MCF 10A (cell line): ENCODE results near the gene CFAP61. TPM values are rescaled to one million over a fixed set of nuclear protein-coding genes. Genes with fewer than 3 reads are reported as not detected.
"Not testable (repeated sequence)": the region's sequence is repeated elsewhere in the genome, so short reads cannot be mapped to it uniquely, and the experiment has no call there.

Source experiments
- BruUV-seq: library from RNA; stranded (reverse); fragments of 400-500 nt; replicated peaks from 2 replicates; lab custom pipeline; 2021; lab: Mats Ljungman, UMichigan
- CTCF ChIA-PET: fragments of 300-600 bp; sonication (Branson Sonifier 250); formaldehyde crosslinking; extraction: SDS; loops from one replicate; lab custom pipeline; 2021; ENCODE audit warnings: antibody characterized with exemption, inconsistent platforms; lab: Yijun Ruan, JAX
- POLR2A ChIA-PET: fragments of 300-600, 350-650 bp; sonication (Branson Sonifier 250); formaldehyde crosslinking; extraction: SDS; loops from one replicate; lab custom pipeline; 2020; ENCODE audit warnings: antibody characterized with exemption, inconsistent platforms; lab: Yijun Ruan, JAX
- DNase-seq: peaks from one replicate; pipeline ENCODE4 v3.0.0-alpha.2; 2018; ENCODE audit not compliant: unreplicated experiment
- H3K27ac Mint-ChIP-seq: one replicate; pipeline ENCODE4 v1.8.0; 2022; ENCODE audit warnings: mild to moderate bottlenecking, low read depth, mixed read lengths; ENCODE audit not compliant: unreplicated experiment
- H3K27me3 Mint-ChIP-seq: one replicate; pipeline ENCODE4 v1.8.0; 2022; ENCODE audit warnings: mixed read lengths; ENCODE audit not compliant: insufficient read depth, unreplicated experiment
- H3K36me3 Mint-ChIP-seq: one replicate; pipeline ENCODE4 v1.8.0; 2022; ENCODE audit warnings: mild to moderate bottlenecking, moderate library complexity, mixed read lengths; ENCODE audit not compliant: insufficient read depth, unreplicated experiment
- H3K4me1 Mint-ChIP-seq: one replicate; pipeline ENCODE4 v1.8.0; 2022; ENCODE audit warnings: mixed read lengths; ENCODE audit not compliant: insufficient read depth, unreplicated experiment
- H3K4me3 Mint-ChIP-seq: one replicate; pipeline ENCODE4 v1.8.0; 2022; ENCODE audit warnings: mild to moderate bottlenecking, moderate library complexity, mixed read lengths; ENCODE audit not compliant: unreplicated experiment
- H3K9me3 Mint-ChIP-seq: one replicate; pipeline ENCODE4 v1.8.0; 2022; ENCODE audit warnings: mixed read lengths; ENCODE audit not compliant: unreplicated experiment
- intact Hi-C: fragments of 100-400 bp; cut with micrococcal nuclease; formaldehyde crosslinking; loops from 2 replicates; pipeline ENCODE4 v1.14.1; 2022
- total RNA-seq: library from RNA; stranded (reverse); gene quantifications from 2 replicates; pipeline ENCODE4 v1.2.3, GENCODE V29; 2022
- TF ChIP-seq, protein P1 (sequence below): fragments of 200-600 bp; IDR thresholded peaks from one replicate; pipeline ENCODE4 v1.8.0; 2022; ENCODE audit warnings: antibody characterized with exemption, mild to moderate bottlenecking; ENCODE audit not compliant: unreplicated experiment

Gene CFAP61
- total RNA-seq, 1 experiment from 2014 or later: 1.5 TPM

DNA sequence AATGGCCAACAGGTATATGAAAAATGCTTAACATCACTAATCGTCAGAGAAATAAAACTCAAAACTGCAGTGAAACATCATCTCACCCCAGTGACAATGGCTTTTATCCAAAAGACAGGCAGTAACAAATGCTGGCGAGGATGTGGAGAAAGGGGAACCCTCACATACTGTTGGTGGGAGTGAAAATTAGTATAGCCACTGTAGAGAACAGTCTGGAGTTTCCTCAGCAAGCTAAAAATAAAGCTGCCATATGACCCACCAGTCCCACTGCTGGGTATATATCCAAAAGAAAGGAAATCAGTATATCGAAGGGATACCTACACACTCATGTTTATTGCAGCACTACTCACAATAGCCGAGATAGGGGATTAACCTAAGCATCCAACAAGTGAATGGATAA lies 292.1 kb downstream of the CFAP61 start:
- ChIA-PET CTCF (interaction anchor here (1.0 kb wide), 1 partner anchor 248 kb away, joined by 3 read pairs; no protein-coding TSS in a partner anchor), POLR2A (no interaction called here)
- BruUV-seq: no TSS peak
- Mint-ChIP-seq H3K4me1 (no peaks in the 10 kb centered on the region), H3K4me3 (no peak overlapping the region), H3K27ac (no peak overlapping the region), H3K9me3 (no peaks in the 10 kb centered on the region), H3K27me3 (peaks cover 15% of the 10 kb centered on the region), H3K36me3 (no peaks in the 10 kb centered on the region)
- TF ChIP-seq, protein P1, sequence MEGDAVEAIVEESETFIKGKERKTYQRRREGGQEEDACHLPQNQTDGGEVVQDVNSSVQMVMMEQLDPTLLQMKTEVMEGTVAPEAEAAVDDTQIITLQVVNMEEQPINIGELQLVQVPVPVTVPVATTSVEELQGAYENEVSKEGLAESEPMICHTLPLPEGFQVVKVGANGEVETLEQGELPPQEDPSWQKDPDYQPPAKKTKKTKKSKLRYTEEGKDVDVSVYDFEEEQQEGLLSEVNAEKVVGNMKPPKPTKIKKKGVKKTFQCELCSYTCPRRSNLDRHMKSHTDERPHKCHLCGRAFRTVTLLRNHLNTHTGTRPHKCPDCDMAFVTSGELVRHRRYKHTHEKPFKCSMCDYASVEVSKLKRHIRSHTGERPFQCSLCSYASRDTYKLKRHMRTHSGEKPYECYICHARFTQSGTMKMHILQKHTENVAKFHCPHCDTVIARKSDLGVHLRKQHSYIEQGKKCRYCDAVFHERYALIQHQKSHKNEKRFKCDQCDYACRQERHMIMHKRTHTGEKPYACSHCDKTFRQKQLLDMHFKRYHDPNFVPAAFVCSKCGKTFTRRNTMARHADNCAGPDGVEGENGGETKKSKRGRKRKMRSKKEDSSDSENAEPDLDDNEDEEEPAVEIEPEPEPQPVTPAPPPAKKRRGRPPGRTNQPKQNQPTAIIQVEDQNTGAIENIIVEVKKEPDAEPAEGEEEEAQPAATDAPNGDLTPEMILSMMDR: no peak
- intact Hi-C loops: no loop called here
- DNase-seq: no peak

DNA sequence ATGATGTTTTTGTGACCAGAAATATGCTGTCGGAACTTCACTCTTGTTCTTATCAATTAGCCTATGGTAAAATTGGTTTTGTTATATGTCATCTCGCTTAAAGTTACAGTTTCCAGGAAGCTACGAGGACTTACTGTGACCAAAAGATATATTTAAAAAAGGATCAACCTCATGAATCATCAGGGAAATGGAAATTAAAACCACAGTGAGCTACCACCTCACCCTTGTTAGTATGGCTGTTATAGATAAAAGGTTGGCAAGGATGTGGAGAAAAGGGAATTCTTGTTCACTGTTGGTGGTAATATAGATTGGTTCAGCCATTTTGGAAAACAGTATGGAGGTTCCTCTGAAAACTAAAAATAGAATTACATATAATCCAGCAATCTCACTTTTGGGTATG lies 301.2 kb downstream of the CFAP61 start:
- BruUV-seq: no TSS peak
- DNase-seq: no peak
- Mint-ChIP-seq H3K27ac (no peak overlapping the region), H3K4me1 (no peaks in the 10 kb centered on the region), H3K27me3 (no peaks in the 10 kb centered on the region), H3K36me3 (no peaks in the 10 kb centered on the region), H3K4me3 (no peak overlapping the region), H3K9me3 (peaks cover 8% of the 10 kb centered on the region)
- ChIA-PET POLR2A (no interaction called here), CTCF (no interaction called here)
- intact Hi-C loops: no loop called here
- TF ChIP-seq, protein P1: no peak

GRCh38 chr20:20355503-20355902 lies 303.2 kb downstream of the CFAP61 start:
- BruUV-seq, H3K27ac Mint-ChIP-seq, H3K4me1 Mint-ChIP-seq, intact Hi-C loops, H3K9me3 Mint-ChIP-seq, H3K36me3 Mint-ChIP-seq, POLR2A ChIA-PET, H3K27me3 Mint-ChIP-seq, CTCF ChIA-PET, H3K4me3 Mint-ChIP-seq, DNase-seq: not testable (repeated sequence)

DNA sequence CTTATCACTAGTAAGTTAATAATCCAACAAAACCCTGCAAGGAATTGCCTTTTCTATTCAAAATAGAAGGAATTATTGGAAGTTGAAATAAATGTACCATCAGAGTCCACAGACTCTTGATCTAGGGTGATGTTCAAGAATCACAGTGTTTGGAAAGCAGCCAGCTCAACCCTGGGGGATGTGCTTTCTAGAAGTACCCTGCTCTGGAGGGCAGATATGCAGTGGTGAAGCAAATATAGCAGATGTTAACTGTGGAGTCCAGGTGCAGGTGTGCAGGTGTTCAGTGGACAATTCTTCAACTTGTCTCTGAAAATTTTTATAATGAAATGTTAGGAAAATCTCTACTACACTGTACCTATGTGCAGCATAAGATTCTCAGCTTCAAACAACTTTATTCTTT lies 306.5 kb downstream of the CFAP61 start:
- no peaks in the 10 kb centered on the region for H3K36me3 Mint-ChIP-seq
- peaks cover 40% of the 10 kb centered on the region for H3K27me3 Mint-ChIP-seq
- CTCF ChIA-PET: interaction anchor here (0.8 to 3.1 kb wide), 5 partner anchors 14 to 207 kb away, joined by 3 to 13 read pairs (median 3); no protein-coding TSS in a partner anchor

More for the DNA sequence above, 306.5 kb downstream of the CFAP61 start:
- H3K4me3 Mint-ChIP-seq: no peak overlapping the region
- POLR2A ChIA-PET: interaction anchor here (0.6 kb wide), 1 partner anchor 92 kb away, joined by 3 read pairs; no protein-coding TSS in a partner anchor
- no peak for DNase-seq
- peaks cover 22% of the 10 kb centered on the region for H3K4me1 Mint-ChIP-seq
- no peaks in the 10 kb centered on the region for H3K9me3 Mint-ChIP-seq
- intact Hi-C loops: no loop called here
- TF ChIP-seq, protein P1: no peak
- H3K27ac Mint-ChIP-seq: no peak overlapping the region
- no TSS peak for BruUV-seq
